ENCODE results near the gene NLGN4X.
A peak's percentile ranks its signal among the peaks of the same experiment; 100 is the strongest.

Gene NLGN4X

GRCh38 chrX:6228720-6229119 is at the start of gene NLGN4X:
TSS of gene NLGN4X (minus strand) at chrX:6228867. CDS start at chrX:6151466, 77,401 bp downstream.
- H3K27ac ChIP-seq (ENCODE audit: low read depth, low read length) = peak within 1 kb of the TSS; percentile 68
- H3K27me3 ChIP-seq (ENCODE audit: control insufficient read depth, insufficient read depth, low read length) = no peaks in the 10 kb centered on the region; the same call in 1 of the 2 replicates
- no peaks in the 10 kb centered on the region for H3K9me3 ChIP-seq (ENCODE audit: control insufficient read depth, insufficient read depth, low read length)
- H3K4me3 ChIP-seq (ENCODE audit: low read depth, low read length) = peak within 1 kb of the TSS; percentile 88
- peaks cover 16% of the 10 kb centered on the region for H3K4me1 ChIP-seq (ENCODE audit: control insufficient read depth, insufficient read depth, low read length)
- H3K36me3 ChIP-seq (ENCODE audit: control insufficient read depth, insufficient read depth, low read length) = no peaks in the 10 kb centered on the region
- H3K9ac ChIP-seq (ENCODE audit: low read depth, low read length) = peak within 1 kb of the TSS; percentile 22

GRCh38 chrX:6266041-6266440 is 37.4 kb upstream of the NLGN4X start:
- no peaks in the 10 kb centered on the region for H3K9me3 ChIP-seq (ENCODE audit: control insufficient read depth, insufficient read depth, low read length)
- no peaks in the 10 kb centered on the region for H3K36me3 ChIP-seq (ENCODE audit: control insufficient read depth, insufficient read depth, low read length)
- no peaks in the 10 kb centered on the region for H3K27me3 ChIP-seq (ENCODE audit: control insufficient read depth, insufficient read depth, low read length)
- no peak overlapping the region for H3K4me3 ChIP-seq (ENCODE audit: low read depth, low read length)
- no peaks in the 10 kb centered on the region for H3K4me1 ChIP-seq (ENCODE audit: control insufficient read depth, insufficient read depth, low read length)
- no peak overlapping the region for H3K27ac ChIP-seq (ENCODE audit: low read depth, low read length)
- no peak overlapping the region for H3K9ac ChIP-seq (ENCODE audit: low read depth, low read length)

- Histone ChIP-seq H3K27ac (ENCODE audit: low read depth, low read length) (no peak overlapping the region), H3K9me3 (ENCODE audit: control insufficient read depth, insufficient read depth, low read length) (no peaks in the 10 kb centered on the region), H3K4me3 (ENCODE audit: low read depth, low read length) (no peak overlapping the region), H3K4me1 (ENCODE audit: control insufficient read depth, insufficient read depth, low read length) (no peaks in the 10 kb centered on the region), H3K9ac (ENCODE audit: low read depth, low read length) (no peak overlapping the region), H3K27me3 (ENCODE audit: control insufficient read depth, insufficient read depth, low read length) (no peaks in the 10 kb centered on the region), H3K36me3 (ENCODE audit: control insufficient read depth, insufficient read depth, low read length) (no peaks in the 10 kb centered on the region)
Observed at GRCh38 chrX:6262959-6263358, 34.3 kb upstream of the NLGN4X start.

GRCh38 chrX:6257025-6257424 is 28.4 kb upstream of the NLGN4X start:
- Histone ChIP-seq H3K36me3 (ENCODE audit: control insufficient read depth, insufficient read depth, low read length) (no peaks in the 10 kb centered on the region), H3K4me1 (ENCODE audit: control insufficient read depth, insufficient read depth, low read length) (peaks cover 15% of the 10 kb centered on the region), H3K9me3 (ENCODE audit: control insufficient read depth, insufficient read depth, low read length) (no peaks in the 10 kb centered on the region), H3K27me3 (ENCODE audit: control insufficient read depth, insufficient read depth, low read length) (no peaks in the 10 kb centered on the region), H3K4me3 (ENCODE audit: low read depth, low read length) (no peak overlapping the region), H3K9ac (ENCODE audit: low read depth, low read length) (no peak overlapping the region), H3K27ac (ENCODE audit: low read depth, low read length) (no peak overlapping the region)

- H3K4me1 ChIP-seq (ENCODE audit: control insufficient read depth, insufficient read depth, low read length) = no peaks in the 10 kb centered on the region
- no peak overlapping the region for H3K4me3 ChIP-seq (ENCODE audit: low read depth, low read length)
- H3K27me3 ChIP-seq (ENCODE audit: control insufficient read depth, insufficient read depth, low read length) = no peaks in the 10 kb centered on the region
- H3K36me3 ChIP-seq (ENCODE audit: control insufficient read depth, insufficient read depth, low read length) = no peaks in the 10 kb centered on the region
- H3K9ac ChIP-seq (ENCODE audit: low read depth, low read length) = no peak overlapping the region
- no peaks in the 10 kb centered on the region for H3K9me3 ChIP-seq (ENCODE audit: control insufficient read depth, insufficient read depth, low read length)
- no peak overlapping the region for H3K27ac ChIP-seq (ENCODE audit: low read depth, low read length)
Observed at GRCh38 chrX:6244666-6245065, 16.0 kb upstream of the NLGN4X start.

GRCh38 chrX:6238576-6238975 is 9.9 kb upstream of the NLGN4X start:
- H3K4me1 ChIP-seq (ENCODE audit: control insufficient read depth, insufficient read depth, low read length) = no peaks in the 10 kb centered on the region
- H3K9me3 ChIP-seq (ENCODE audit: control insufficient read depth, insufficient read depth, low read length) = no peaks in the 10 kb centered on the region
- H3K27me3 ChIP-seq (ENCODE audit: control insufficient read depth, insufficient read depth, low read length) = no peaks in the 10 kb centered on the region
- H3K27ac ChIP-seq (ENCODE audit: low read depth, low read length) = no peak overlapping the region
- no peaks in the 10 kb centered on the region for H3K36me3 ChIP-seq (ENCODE audit: control insufficient read depth, insufficient read depth, low read length)
- H3K4me3 ChIP-seq (ENCODE audit: low read depth, low read length) = no peak overlapping the region
- no peak overlapping the region for H3K9ac ChIP-seq (ENCODE audit: low read depth, low read length)

GRCh38 chrX:6227935-6228334 is 732 bp downstream of the NLGN4X start:
- Histone ChIP-seq H3K27me3 (ENCODE audit: control insufficient read depth, insufficient read depth, low read length) (no peaks in the 10 kb centered on the region; the same call in 1 of the 2 replicates), H3K36me3 (ENCODE audit: control insufficient read depth, insufficient read depth, low read length) (no peaks in the 10 kb centered on the region), H3K27ac (ENCODE audit: low read depth, low read length) (no peak overlapping the region), H3K4me3 (ENCODE audit: low read depth, low read length) (peak overlapping the region; percentile 88), H3K9me3 (ENCODE audit: control insufficient read depth, insufficient read depth, low read length) (no peaks in the 10 kb centered on the region), H3K4me1 (ENCODE audit: control insufficient read depth, insufficient read depth, low read length) (peaks cover 23% of the 10 kb centered on the region), H3K9ac (ENCODE audit: low read depth, low read length) (peak overlapping the region; percentile 22)

GRCh38 chrX:6227453-6227835 is 1.2 kb downstream of the NLGN4X start:
- H3K9me3 ChIP-seq (ENCODE audit: control insufficient read depth, insufficient read depth, low read length) = no peaks in the 10 kb centered on the region
- H3K27me3 ChIP-seq (ENCODE audit: control insufficient read depth, insufficient read depth, low read length) = no peaks in the 10 kb centered on the region; the same call in 1 of the 2 replicates
- peak overlapping the region; percentile 88 for H3K4me3 ChIP-seq (ENCODE audit: low read depth, low read length)
- no peak overlapping the region for H3K27ac ChIP-seq (ENCODE audit: low read depth, low read length)
- H3K9ac ChIP-seq (ENCODE audit: low read depth, low read length) = peak overlapping the region; percentile 38
- no peaks in the 10 kb centered on the region for H3K36me3 ChIP-seq (ENCODE audit: control insufficient read depth, insufficient read depth, low read length)
- H3K4me1 ChIP-seq (ENCODE audit: control insufficient read depth, insufficient read depth, low read length) = peaks cover 27% of the 10 kb centered on the region

- H3K4me3 ChIP-seq (ENCODE audit: low read depth, low read length) = peak overlapping the region; percentile 88
- no peaks in the 10 kb centered on the region for H3K9me3 ChIP-seq (ENCODE audit: control insufficient read depth, insufficient read depth, low read length)
- no peaks in the 10 kb centered on the region; the same call in 1 of the 2 replicates for H3K27me3 ChIP-seq (ENCODE audit: control insufficient read depth, insufficient read depth, low read length)
- no peaks in the 10 kb centered on the region for H3K36me3 ChIP-seq (ENCODE audit: control insufficient read depth, insufficient read depth, low read length)
- H3K4me1 ChIP-seq (ENCODE audit: control insufficient read depth, insufficient read depth, low read length) = peaks cover 33% of the 10 kb centered on the region
- peak overlapping the region; percentile 38 for H3K9ac ChIP-seq (ENCODE audit: low read depth, low read length)
- H3K27ac ChIP-seq (ENCODE audit: low read depth, low read length) = peak overlapping the region; percentile 79
Observed at GRCh38 chrX:6226596-6227452, 1.8 kb downstream of the NLGN4X start.

- Histone ChIP-seq H3K27me3 (ENCODE audit: control insufficient read depth, insufficient read depth, low read length) (no peaks in the 10 kb centered on the region; the same call in 1 of the 2 replicates), H3K4me3 (ENCODE audit: low read depth, low read length) (peak overlapping the region; percentile 88), H3K4me1 (ENCODE audit: control insufficient read depth, insufficient read depth, low read length) (peaks cover 38% of the 10 kb centered on the region), H3K9me3 (ENCODE audit: control insufficient read depth, insufficient read depth, low read length) (no peaks in the 10 kb centered on the region), H3K9ac (ENCODE audit: low read depth, low read length) (peak overlapping the region; percentile 38), H3K27ac (ENCODE audit: low read depth, low read length) (peak overlapping the region; percentile 79), H3K36me3 (ENCODE audit: control insufficient read depth, insufficient read depth, low read length) (no peaks in the 10 kb centered on the region)
Observed at GRCh38 chrX:6225911-6226595, 2.6 kb downstream of the NLGN4X start.

Measured in HUES48 (cell line).